Activated CD8-positive, alpha-beta memory T cell treated with anti-CD3 and anti-CD28 coated beads for 48 hours (primary cell): ENCODE data around the gene FNDC8.
A peak's percentile ranks its signal among the peaks of the same experiment; 100 is the strongest.
"Not testable (repeated sequence)": the region's sequence is repeated elsewhere in the genome, so short reads cannot be mapped to it uniquely, and the experiment has no call there.

Experiments used
- DNase-seq, 3 experiments: peaks; one replicate each; pipeline ENCODE4 v3.0.0-alpha.2; 2020; ENCODE audit warnings: low read depth in 2 of 3, low spot score in 2 of 3

FNDC8 gene

DNA sequence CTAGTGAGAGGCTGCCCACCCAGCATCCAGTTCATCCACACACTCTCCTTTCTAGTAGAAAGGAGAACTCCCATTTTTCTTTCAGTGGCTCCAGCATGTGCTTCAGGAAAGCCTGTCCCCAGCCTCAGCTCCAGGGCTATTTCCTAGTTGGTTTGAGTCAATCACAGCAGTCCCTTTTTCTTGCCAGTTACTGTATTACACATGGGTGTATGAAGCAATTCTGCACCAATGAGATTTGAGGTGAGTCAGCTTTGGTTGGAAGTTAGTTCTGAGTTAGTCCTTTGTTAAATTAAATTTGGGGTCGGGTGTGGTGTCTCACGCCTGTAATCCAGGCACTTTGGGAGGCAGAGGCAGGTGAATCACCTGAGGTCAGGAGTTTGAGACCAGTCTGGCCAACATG lies 26.5 kb upstream of the FNDC8 start:
- DNase-seq = no peak

DNA sequence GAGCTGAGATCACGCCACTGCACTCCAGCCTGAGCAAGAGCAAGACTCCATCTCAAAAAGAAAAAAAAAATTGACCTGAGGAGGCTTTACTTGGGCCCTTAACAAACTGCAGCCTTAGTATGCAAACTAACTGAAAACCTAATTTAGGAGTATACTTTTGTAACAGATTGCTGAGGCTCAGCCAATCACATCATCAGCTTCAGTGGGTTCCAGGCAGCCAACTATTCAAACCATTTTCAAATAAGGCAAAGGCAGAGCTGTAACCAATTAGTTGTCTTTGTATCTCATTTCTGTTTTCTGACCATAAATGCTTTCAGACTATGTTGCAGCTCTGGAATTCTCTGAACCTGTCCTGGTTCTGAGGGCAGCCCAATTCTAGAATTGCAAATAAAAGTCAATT lies 25.7 kb upstream of the FNDC8 start:
- DNase-seq = no peak

DNA sequence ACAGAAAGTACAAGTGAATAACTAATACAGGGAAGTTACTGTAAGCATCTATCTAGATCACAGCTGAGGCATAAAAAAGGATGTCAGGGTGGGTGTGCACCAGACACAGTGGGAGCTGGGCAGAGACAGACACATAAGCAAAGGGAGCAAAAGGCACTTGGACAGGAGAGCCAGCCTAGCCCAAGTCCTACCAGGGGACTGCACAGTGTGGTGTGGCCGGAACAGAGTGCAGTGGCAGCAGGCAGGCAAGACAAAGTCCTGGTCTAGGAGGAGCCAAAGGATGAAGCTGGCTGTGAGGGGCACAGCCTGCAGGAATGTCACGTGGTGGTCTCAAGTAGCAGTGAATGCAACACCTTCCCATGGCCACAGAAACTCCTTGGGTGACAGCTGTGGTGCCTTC lies 23.6 kb upstream of the FNDC8 start:
- DNase-seq = no peak

DNA sequence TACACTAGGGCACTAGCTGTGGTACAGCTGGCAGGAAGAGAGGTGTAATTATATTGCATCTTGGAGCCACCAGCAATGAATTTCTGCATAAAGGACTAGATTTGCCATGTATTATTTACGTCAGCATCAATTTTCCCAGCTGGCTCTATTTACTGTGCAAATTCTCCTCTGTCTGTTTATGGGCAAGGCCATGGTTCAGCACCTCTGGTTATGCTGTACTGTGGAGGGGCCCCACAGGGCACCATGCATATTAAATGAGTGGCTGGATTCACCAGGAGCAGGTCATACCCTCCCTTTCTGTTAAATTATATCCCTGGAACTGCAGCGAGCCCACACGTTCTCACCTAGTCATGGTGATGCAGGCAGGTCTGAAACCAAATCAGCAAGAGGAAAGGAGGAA lies 21.5 kb upstream of the FNDC8 start:
- DNase-seq = no peak

DNA sequence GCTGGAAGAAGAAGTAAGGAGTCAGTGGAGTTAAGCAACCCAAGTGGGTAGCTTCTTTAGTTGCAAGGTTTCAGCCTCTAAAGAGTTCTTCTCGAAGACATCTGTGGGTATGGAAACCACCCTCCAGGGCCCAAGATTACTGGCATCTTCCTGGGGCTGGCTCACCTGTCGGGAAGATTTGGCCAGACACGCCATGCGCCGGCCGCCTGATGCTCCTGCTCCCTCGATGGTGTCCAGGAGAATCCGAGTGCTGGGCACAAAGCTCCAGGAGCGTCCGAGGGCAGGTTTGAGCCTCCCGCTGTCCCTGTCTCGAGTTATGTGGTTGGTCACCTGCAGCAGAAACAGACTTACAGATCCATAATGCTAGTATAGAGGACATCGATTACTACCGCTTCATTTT lies 20.4 kb upstream of the FNDC8 start:
- no peak for DNase-seq

DNA sequence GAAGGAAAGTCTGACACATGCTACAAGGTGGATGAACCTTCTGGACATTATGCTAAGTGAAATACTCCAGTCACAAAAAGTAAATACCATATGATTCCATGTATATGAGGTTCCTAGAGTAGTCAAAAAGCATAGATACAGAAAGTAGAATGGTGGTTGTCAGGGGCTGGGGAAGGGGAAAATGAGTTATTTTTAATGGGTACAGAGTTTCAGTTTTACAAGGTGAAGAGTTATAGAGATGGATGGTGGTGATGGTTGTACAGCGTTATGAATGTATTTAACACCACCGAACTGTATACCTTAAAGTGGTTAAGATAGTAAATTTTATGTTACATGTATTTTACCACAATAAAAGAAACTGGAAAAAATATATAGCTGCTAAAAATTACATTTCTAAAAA lies 19.7 kb upstream of the FNDC8 start:
- no peak for DNase-seq

DNA sequence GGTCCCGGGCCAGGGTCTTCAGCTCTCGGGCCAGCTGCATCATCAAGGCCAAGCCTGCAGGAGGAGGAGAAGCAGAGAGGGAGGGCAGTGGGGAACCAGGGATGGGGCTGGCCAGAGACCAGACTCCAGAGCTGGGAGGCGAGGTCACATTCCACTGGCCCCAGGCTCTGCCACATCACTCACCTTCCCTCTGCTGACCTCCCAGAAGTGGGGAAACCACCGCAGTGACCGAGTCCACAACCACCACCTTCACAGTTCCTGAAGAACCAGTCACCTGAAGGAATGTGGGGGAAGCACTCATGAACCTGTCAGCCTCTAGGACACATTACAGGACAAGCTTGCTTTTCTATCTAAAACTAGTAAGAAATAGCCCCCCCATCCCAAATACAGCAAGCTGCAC lies 18.1 kb upstream of the FNDC8 start:
- no peak for DNase-seq

DNA sequence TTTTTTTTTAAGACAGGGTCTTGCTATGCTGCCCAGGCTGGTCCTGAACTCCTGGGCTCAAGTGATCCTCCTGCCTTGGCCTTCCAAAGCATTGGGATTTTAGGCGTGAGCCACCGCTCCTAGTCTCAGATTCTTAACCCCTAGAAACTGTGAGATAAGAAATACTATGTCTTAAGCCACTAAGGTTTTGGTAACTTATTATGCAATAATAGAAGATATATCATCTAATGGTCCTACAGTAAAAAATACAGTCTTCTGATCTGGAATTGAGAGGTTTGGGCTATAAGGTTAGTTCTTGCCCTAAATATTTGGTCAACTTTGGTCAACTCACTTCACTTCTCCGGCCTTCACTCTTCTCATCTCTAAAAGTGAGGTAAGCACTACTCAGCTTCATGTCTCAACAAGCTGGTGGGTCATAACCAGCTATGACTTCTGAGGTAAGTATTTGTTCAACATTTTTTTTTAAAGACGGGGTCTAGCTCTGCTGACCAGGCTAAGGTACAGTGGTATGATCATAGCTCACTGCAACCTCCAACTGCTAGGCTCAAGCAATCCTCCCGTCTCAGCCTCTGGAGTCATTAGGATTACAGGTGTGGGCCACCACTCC lies 16.5 kb upstream of the FNDC8 start:
- DNase-seq = no peak

DNA sequence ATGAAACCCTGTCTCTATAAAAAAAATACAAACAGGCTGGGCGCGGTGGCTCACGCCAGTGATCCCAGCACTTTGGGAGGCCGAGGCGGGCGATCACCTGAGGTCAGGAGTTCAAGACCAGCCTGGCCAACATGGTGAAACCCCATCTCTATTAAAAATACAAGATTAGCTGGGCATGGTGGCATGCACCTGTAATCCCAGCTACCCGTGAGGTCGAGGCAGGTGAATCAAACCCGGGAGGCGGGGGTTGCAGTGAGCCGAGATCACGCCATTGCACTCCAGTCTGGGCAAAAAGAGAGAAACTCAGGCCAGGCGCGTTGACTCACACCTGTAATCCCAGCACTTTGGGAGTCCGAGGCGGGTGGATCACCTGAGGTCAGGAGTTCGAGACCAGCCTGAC lies 10.6 kb upstream of the FNDC8 start:
- not testable (repeated sequence) for DNase-seq

DNA sequence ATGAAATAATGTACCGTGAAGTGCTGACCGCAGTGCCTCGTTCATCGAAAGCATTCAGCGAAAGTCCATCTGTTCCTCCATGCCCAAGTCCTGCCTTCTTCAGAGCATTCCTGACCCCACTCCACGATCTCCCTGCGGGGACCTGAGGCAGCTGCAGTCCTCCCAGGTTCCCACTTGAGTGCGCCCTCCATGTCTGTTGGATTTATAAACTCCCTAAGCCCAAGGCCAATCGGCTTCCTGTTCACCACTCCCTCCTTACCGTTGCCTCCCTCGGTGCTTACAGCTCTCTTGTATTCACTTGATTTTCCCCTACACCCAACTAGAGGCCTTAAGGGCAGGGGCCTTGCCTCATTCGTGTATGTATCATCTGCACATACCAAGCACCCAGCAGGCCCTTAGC lies 4.6 kb upstream of the FNDC8 start:
- no peak for DNase-seq

DNA sequence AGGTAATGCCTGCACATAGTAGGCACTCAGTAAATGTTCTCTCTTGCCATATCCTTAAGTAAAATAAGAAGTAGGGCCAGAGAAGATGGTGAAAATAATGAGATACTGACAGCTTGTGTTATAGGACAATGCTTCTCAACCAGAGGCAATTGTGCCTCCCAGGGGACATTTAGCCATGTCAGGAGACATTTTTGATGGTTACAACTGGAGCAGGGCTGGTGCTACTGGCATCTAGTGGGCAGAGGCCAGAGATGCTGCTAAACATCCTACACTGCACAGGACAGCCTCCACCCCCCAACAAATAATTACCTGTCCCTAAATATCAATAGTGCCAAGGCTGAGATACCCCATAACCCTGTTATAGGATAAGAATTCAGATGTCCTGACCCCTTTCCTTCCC lies 3.4 kb upstream of the FNDC8 start:
- DNase-seq = no peak

DNA sequence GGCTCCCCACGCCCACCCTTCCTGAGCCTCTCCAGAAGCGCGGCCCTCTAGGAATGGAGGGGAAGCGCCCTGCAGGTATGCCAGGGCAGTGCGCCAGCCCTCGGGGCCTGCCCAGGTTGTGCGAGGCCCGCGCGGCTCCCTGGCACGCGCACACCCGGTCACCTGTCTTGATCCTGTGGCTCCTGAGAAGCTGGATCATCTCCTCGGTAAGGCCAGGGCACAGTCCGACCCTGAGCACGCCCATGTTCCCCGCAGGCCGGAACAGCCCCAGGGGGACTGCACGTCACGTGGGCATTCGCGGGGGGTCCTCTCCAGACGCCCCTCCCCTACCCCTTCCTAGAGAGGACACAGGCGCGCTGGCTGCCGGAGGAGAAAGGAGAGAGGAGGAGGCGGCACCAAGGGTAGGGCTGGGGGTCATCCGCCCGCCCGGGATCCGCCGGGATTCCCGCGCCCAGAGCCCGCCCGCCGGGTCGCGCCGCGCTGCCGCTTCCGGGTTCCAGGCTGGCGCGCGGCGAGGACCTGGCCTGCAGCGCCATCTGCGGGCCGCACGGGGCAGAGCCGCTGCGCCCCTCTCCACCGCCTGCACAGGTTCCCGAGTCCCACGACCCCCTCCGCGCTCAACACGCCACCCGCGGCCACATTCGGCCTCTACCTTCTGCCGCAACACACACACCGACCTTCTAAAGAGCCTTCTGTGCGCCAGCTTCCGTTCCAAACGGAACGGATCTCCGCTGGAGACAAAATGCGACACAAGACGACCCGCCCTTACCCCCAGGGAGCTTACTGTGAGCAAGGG lies 1.8 kb upstream of the FNDC8 start, which contains the start of gene RAD51D:
Gene RAD51D (minus strand): TSS at position 491 of the 796 bp plus-strand sequence. CDS start 247 bp downstream, at position 244.
- peak; percentile 58 to 70 (median 66) for DNase-seq

DNA sequence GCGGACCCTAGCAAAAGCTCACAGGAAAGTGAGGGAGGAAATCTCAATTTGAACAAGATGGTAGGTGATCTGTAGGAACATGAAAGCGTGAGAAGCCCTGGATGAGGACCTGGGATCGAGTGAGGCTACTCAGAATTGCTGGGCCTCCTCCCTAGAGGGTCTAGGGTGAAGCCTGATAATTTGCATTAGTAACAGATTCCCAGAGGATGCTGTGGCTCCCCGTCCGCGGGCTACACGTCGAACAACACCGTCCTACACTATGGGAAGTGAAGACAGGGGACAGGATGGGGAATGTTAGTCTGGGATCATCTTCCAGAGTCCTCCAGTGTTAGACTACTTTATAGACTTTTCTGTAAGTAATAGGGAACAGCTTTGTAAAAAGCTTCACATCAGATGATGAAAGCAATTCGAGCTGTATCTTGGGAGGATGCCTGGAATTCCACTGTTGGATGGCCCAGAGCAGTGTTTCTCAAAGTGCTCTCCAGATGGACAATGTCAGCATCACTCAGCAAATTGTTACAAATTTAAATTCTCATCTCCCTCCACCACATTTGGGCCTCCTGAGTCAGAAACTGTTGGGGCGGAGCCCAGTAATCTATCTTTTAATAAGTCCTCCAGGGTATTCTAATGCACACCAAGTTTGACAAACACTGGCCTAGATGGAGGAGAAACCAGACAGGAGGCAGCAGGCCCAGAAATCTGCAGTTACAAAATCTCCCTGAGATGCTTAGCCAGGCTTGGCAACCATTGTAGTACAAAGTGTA lies 6.5 kb downstream of the FNDC8 start:
- no peak for DNase-seq

DNA sequence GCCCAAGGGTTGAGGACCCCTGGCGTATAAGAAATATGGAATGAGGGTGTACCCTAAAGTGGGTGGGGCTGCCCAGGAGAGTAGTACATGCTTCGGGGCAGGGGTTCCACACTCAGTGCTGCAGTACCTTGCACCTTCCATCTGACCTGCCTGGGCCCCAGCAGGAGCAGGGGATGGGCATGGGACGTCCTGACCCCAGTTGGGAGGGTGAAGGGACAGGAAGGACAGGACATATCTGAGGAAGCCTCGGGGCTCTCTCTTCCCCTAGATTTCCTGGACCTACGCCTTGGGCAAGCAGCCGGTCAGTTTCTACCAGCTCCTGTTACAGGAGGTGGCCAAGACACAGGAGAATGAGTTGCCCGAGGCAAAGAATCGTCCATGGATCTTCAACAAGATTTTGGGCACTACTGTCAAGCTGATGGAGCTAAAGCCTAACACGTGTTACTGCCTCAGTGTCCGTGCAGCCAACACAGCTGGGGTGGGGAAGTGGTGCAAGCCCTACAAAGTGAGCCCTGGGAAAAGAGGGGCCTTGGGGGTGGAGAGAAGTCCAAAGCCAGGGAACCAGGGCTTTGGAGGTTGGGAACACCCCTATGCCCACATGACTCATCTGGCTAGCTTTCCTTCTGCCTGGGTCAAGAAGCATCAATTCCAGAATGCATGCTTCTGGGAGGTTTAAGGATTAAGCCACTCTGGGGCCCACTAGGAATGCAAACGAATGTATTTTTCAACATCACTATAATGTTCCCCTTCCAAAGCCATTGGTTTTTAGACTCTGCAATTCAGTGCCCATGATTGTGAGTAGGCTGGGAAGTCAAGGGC lies 7.9 kb downstream of the FNDC8 start:
- DNase-seq = no peak

DNA sequence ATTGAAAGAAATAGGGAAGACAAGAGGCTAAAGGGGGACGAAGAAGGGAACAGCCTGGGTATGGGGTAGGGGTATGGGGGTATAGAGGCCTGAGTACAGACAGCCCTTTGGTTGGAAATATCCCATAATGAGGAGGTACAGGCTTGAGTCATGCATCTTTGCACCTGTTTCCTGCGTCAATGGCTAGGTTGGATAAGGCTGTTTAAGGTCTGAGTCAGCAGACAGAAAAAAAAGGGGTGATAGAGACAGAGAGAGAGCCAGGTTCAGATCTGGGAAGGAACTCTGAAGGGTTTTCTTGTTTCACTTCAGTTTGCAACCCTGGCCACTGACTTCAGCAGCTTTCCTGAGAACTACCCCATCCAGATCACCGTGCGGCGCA lies 8.5 kb downstream of the FNDC8 start:
- DNase-seq = no peak

DNA sequence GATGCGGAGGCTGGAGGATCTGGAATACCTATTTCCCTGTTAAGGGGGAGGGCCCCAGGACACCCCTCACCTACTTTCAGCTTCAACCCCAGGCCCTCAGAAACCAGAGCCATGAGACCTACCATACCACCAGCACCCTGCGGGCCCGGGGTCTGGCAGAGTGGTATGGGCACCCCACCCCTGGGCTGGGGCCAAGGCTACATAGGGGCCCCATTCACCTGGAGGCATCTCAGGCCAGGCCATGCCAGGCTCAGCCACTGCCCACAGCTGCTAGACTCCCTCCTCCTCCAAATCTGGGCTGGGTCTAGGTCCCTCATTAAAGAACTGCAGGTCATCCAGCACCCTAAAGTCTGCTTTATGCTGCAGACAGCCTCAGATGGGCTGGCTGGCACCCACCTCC lies 9.0 kb downstream of the FNDC8 start:
- no peak for DNase-seq

DNA sequence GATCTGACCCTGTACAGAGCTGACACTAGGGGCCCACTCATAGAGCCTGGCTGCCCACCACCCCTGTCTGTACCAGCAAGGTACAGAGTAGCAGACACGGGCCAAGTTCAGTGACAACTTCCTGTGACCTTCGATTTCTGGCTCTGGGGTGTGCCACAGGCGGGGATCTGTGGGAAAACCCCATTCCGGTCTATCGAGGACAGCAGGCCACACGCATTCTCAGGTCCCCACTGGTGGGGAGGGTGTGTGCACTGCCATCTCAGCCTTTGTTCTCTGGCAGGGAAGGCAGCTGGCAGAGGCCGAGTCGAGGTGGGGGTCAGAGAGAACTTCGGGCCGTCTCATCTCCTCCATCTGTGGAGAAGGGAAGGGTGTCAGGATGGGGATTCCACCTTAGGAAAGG lies 10.7 kb downstream of the FNDC8 start:
- DNase-seq = no peak

DNA sequence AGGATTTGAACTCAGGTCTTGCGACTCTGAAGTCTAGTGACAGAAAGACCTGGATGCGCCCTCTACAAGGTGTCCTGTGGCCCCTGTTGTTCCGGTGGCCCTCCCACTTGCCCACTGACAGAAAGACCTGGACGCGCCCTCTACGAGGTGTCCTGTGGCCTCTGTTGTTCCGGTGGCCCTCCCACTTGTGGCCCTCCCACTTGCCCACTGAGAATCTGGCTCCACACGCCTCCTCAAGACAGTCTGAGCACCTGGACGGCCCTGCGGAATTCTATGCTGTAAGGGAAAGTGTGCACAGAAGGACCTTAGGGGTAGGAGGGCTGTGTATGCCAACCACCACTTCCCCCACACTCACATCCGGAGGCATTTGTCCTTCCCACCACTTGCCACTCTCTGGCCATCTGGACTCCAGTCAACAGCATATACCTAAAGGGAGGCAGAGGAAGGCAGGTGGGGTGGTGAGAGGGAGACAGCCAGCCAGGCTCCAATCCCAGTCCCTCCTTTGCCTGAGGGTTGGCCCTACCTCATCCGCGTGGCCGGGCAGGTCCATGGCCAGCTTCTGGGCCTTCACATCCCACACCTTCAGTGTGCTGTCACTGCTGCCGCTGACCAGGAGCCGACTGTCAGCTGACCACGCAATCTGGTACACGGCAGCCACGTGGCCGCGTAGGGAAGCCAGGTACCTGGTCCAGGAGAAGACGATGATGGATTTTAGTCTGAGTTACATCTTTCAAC lies 11.6 kb downstream of the FNDC8 start:
- DNase-seq = no peak

DNA sequence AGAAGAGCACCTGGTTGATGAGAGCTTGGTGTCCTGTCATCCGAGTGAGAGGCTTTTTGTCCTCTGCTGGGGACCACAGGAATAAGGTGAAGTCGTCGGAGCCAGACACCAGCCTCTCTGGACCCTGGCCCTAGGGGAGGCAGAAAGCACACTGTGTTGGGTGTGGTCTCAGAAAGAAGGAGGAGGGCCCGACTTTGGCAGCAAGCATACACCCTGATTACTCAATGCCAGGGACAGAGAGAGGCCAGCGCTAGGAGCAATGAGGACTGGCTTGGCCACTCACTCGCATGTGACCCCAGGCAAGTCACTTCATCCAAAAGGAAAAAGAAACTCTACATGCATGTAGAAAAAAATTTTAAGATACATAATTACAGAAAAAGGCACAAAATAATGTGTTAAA lies 13.9 kb downstream of the FNDC8 start:
- no peak for DNase-seq

DNA sequence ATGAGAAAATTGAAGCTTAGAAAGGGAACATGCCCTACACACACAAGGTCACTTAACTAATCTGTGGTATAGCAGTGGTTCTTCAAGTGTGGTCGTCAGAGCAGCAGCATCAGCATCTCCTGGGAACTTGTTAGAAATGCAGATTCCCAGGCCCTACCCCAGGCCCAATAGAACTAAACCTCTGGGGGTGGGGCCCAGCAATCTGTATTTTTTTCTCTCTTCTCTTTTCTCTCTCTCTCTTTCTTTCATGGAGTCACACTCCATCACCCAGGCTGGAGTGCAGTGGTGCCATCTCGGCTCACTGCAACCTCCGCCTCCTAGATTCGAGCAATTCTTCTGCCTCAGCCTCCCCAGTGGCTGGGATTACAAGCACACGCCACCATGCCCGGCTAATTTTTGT lies 16.8 kb downstream of the FNDC8 start:
- no peak for DNase-seq
